ENCODE data around the gene PALM.
"Not testable (repeated sequence)": the region's sequence is repeated elsewhere in the genome, so short reads cannot be mapped to it uniquely, and the experiment has no call there.

The PALM gene

DNA sequence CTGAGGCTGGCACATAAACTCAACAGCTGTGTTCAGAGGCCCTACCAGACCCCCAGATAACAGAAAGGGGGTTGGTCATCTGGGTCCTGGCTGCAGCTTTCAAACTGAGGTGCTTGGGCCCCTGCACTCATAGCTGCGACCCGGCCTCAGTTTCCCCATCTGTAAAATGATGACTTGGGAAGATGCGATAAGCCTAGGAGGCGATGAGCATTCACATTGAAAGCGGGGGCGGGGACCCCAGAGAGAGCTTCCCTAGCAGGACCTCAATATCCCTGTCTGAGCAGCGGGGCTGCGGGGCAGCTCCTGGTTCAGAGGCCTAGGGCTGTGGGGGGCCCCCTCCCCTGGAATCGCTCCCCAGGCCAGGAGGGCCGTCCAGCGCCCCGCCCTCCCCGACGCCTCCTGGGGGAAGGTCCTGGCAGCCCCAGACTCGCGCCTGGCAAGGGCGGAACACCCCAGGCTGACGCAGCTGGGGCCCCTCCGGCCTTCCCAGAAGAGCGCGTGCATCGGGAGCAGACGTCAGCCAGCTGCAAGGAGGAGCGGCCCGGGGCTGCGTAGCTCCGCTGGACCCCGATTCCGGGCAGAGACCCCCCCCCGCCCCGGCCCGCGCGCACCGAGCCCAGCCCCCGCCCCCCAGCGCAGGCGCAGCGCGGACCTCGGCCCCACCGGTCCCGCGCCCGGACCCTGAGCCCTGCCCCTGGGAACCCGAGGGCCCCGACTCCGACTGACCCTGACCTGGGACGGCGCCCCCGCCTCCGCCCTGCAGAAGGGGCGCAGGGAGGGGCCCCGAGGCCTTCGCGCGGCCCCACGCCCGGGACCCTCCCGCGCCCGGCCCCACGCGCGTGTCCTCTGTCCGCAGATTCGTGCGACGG, 29.1 kb upstream of the PALM start:
- peak; percentile 38 to 59 for DNase-seq

GRCh38 chr19:680287-681028, 28.3 kb upstream of the PALM start:
- DNase-seq = peak; percentile 96 to 99

DNA sequence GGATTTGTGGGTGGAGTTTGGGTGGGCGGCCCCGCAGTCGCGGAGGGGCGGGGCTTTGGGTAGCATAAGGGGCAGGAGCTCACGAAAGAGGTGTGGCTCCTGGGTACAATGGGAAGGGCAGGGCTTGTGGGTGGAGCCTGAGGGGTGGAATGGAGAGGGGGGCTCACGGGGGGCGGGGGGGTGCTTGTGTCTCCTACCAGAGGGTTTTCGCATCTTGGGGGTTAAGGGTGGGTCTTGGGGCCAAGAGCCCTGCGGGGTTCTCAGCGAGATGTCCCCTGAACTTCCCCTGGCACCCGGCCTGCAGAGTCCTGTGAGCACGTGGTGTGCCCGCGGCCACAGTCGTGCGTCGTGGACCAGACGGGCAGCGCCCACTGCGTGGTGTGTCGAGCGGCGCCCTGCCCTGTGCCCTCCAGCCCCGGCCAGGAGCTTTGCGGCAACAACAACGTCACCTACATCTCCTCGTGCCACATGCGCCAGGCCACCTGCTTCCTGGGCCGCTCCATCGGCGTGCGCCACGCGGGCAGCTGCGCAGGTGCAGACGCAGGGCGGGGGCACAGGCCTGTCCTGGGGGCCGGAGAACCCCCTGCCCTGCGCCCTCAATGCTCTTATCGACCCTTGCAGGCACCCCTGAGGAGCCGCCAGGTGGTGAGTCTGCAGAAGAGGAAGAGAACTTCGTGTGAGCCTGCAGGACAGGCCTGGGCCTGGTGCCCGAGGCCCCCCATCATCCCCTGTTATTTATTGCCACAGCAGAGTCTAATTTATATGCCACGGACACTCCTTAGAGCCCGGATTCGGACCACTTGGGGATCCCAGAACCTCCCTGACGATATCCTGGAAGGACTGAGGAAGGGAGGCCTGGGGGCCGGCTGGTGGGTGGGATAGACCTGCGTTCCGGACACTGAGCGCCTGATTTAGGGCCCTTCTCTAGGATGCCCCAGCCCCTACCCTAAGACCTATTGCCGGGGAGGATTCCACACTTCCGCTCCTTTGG, 27.4 kb upstream of the PALM start:
- DNase-seq = peak in 1 of 2 donors; percentile 44

- no peak for DNase-seq
Measured at GRCh38 chr19:682678-683320, 25.9 kb upstream of the PALM start.

- DNase-seq = no peak
Measured at GRCh38 chr19:685454-685931, 23.2 kb upstream of the PALM start.

- DNase-seq = no peak
Measured at GRCh38 chr19:686589-687297, 22.0 kb upstream of the PALM start.

- no peak for DNase-seq
Measured at GRCh38 chr19:687569-688166, 21.1 kb upstream of the PALM start.

DNA sequence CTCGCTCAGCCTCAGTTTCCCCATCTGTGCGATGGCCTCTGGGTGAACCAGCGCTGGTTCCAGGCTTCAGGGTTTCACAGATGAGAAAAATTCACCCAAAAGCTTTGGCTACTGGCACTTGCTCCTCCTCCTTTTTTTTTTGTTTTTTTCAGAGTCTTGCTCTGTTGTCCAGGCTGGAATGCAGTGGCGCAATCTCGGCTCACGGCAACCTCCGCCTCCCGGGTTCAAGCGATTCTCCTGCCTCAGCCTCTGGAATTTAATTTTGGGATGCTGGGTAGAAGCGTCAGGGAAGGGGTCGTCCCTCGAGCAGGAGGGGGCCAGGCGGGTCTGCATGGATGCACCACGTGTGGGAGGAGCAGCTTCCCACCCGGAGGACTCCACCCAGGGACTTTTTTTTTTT, 20.5 kb upstream of the PALM start:
- DNase-seq = no peak

DNA sequence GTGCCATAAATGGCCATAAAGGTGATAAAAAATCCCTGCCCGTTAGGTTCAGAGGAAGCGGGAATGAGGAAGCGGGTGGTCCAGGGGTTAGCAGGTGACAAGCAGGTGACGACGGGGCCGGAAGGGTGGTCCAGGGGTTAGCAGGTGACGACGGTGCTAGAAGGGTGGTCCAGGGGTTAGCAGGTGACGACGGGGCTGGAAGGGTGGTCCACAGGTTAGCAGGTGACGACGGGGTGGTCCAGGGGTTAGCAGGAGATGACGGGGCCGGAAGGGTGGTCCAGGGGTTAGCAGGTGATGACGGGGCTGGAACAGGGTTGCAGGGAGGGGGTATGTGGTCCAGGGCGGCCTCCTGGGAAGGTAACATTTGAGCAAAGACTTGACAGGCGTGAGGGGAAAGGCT, 19.7 kb upstream of the PALM start:
- DNase-seq = no peak

DNA sequence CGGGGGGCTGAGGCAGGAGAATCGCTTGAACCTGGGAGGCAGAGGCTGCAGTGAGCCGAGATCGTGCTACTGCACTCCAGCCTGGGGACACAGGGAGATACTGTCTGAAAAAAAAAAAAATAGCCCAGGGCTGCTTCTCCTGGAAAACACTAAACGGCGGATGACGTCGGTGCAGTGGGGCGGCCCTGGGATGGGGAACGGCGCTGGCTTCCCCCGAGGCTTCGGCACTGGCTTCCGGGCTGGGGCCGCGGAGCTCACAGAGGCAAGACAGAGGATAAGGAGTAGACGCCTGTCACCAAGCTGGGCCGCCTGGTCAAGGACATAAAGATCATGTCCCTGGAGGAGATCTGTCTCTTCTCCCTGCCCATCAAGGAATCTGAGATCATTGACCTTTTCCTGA, 18.5 kb upstream of the PALM start:
- no peak for DNase-seq

DNA sequence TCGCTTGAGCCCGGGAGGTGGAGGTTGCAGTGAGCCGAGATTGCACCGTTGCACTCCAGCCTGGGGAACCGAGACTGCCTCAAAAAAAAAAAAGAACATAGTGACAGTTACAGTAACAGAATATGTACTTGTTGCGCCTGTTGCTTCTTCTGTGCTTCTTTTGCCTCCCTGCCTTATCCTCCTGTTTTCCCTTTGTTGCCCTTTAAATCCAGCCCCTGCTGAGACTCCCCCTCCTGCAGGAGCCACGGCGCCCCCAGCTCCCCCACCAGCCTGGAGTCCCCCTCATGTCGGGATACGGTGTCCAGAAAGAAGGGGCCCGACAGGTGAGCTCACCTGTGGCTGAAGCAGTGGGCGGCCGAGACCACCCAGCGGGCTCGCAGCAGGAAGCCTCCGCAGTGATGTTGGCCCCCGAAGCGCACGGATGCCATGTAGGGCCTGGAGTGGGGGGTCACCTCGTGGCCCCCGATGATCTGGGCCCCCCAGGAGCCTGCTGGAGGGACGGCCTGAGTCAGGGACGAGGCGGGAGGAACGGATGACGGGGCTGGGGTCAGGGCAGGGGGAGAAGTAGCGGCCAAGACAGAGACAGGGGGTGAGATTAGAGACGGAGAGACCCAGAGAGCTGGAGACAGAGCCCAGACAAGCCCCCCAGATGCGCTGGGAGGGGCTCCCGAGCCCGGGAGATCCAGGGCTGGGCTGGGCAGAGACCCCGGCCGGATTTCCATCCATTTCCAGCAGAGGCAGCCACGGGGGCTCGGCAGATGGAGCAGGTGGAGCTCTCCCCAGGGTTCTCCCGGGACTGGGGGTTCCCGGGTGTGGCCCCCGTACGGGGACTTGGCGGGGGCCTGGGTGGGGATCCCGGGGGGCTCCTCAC, 14.0 kb upstream of the PALM start:
- DNase-seq = no peak

DNA sequence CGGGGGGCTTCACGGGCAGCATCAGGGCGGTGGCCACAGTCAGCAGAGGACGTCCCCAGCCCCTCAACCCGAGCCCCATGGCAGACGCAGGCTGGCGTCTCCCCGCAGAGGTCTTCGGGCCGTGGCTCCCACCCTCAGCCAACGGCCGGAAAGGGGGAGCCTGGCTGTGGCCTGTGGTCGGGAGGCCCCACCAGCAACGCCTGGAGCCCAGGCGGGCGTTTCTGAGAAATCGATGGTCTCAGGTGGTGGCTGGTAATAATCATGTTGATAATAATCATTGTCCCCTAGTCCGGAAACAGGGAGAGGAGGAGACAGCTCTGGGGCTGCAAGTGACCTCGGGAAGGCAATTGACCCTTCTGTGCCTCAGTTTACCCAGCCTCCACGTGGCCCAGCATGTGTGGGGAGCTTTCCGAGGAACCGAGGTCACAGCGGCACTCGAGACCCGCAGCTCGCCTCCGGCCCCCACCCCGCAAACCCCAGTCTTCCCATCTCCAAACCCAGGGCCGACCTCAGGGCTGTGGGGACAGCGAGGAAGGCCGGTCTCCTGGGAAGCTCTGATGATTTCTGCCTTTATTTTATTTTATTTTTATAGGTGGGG, 13.3 kb upstream of the PALM start, which contains the start of gene PRSS57:
TSS of gene PRSS57 (minus strand) at position 101 of the 598 bp plus-strand sequence. CDS start at position 79, 22 bp downstream.
- no peak for DNase-seq

- not testable (repeated sequence) for DNase-seq
Measured at GRCh38 chr19:698529-698928, 10.2 kb upstream of the PALM start.

DNA sequence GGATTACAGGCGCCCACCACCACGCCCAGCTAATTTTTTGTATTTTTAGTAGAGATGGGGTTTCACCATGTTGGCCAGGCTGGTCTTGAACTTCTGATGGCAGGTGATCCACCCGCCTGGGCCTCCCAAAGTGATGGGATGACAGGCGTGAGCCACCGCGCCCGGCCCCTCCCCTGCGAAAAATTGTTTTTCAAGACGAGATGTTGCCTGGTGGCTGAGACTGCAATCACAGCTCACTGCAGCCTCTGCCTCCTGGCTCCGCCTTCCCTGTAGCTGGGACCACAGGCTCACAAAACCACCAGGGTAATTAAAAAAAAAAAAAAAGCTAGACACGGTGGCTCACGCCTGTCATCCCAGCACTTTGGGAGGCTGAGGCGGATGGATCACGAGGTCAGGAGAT, 8.8 kb upstream of the PALM start:
- not testable (repeated sequence) for DNase-seq

GRCh38 chr19:702847-703246, 5.9 kb upstream of the PALM start:
- DNase-seq = not testable (repeated sequence)

DNA sequence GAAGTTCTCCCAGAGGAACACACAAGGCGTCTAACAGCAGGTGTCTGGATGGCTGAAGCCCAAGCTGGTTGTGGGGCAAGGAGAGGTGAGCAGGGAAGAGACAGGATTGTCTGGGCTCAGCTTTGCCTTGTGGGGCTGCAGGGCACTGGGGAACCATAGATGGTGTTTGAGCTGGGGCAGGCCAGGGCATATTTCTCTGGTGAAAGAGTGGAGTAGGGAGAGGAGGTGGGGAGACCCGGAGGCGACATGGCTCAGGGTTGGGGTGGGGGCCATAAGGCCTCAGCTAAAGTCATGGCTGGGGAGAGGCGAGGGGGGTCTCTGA, 5.4 kb upstream of the PALM start:
- peak in 1 of 2 donors; percentile 4 for DNase-seq

GRCh38 chr19:703651-704446, 4.9 kb upstream of the PALM start:
- peak; percentile 76 to 97 for DNase-seq

DNA sequence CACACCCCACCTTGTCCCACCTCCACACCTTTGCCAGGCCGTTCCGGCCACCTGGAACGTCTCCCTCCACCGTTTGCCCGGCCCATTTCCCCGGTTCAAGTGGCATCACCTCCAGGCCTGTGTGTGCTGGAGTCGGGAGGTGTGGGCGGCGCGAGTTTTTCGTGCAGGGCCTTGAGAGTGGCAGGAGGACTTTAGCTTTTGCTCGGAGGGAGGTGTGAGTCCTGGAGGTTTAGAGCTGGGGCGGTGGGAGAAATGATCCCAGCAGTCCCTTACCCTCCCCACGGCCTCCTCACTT, 4.3 kb upstream of the PALM start:
- DNase-seq = no peak

All from inflammatory macrophage treated with lipopolysaccharide for 1 hour (primary cell).